Common myeloid progenitor, CD34-positive (primary cell): ENCODE results near the gene PCGF2.
A peak's percentile ranks its signal among the peaks of the same experiment; 100 is the strongest.

ENCODE experiments used
- CTCF ChIA-PET: fragments of 350-600 bp; sonication (Branson Sonifier 250); formaldehyde crosslinking; loops from one replicate; lab custom pipeline; 2021; ENCODE audit warnings: antibody characterized with exemption; lab: Charles Lee
- POLR2A ChIA-PET: fragments of 350-600 bp; sonication (Branson Sonifier 250); formaldehyde crosslinking; loops from one replicate; lab custom pipeline; 2021; ENCODE audit warnings: antibody characterized with exemption; lab: Charles Lee
- DNase-seq, 3 donors: peaks; one replicate each; pipeline versions ENCODE4 v3.0.0 to v3.0.0-alpha.2; 2013
- H3K27ac ChIP-seq, 2 experiments: 1 replicate in 1 of 2; 2 replicates in 1 of 2; pipeline ENCODE4 v1.7.0; 2013; ENCODE audit warnings: inconsistent platforms in 2 of 2, low read length in 2 of 2, mild to moderate bottlenecking in 2 of 2, low read depth in 1 of 2, moderate library complexity in 1 of 2; ENCODE audit not compliant: severe bottlenecking in 2 of 2, insufficient read depth in 1 of 2, poor library complexity in 1 of 2
- H3K27me3 ChIP-seq, 5 experiments: replicated peaks in 2 of 5; 1 replicate in 3 of 5; 2 replicates in 2 of 5; pipeline versions ENCODE4 v1.6.1 to v1.7.0; 2013; ENCODE audit warnings: low read length in 4 of 5, mild to moderate bottlenecking in 2 of 5, moderate library complexity in 2 of 5, inconsistent platforms in 1 of 5; ENCODE audit not compliant: insufficient read depth in 5 of 5, control insufficient read depth in 4 of 5
- H3K36me3 ChIP-seq, 4 experiments: 1 replicate in 2 of 4; 2 replicates in 2 of 4; pipeline versions ENCODE4 v1.6.1 to v1.7.0; 2013; ENCODE audit warnings: low read length in 3 of 4, control low read depth in 1 of 4, mild to moderate bottlenecking in 1 of 4; ENCODE audit not compliant: control insufficient read depth in 4 of 4, insufficient read depth in 4 of 4
- H3K4me1 ChIP-seq, 4 experiments: 1 replicate in 3 of 4; 2 replicates in 1 of 4; pipeline versions ENCODE4 v1.6.1 to v1.7.1; 2013; ENCODE audit warnings: low read length in 3 of 4, mild to moderate bottlenecking in 3 of 4, control low read depth in 1 of 4, inconsistent platforms in 1 of 4, moderate library complexity in 1 of 4; ENCODE audit not compliant: control insufficient read depth in 4 of 4, insufficient read depth in 4 of 4; ENCODE audit errors: control extremely low read depth in 1 of 4
- H3K4me3 ChIP-seq, 7 experiments: 1 replicate in 4 of 7; 2 replicates in 3 of 7; pipeline versions ENCODE4 v1.5.1 to v1.7.0; 2013; ENCODE audit warnings: mild to moderate bottlenecking in 7 of 7, low read length in 6 of 7, moderate library complexity in 6 of 7, inconsistent platforms in 2 of 7, low read depth in 2 of 7, control low read depth in 1 of 7; ENCODE audit not compliant: insufficient read depth in 4 of 7, control insufficient read depth in 1 of 7; ENCODE audit errors: extremely low read depth in 1 of 7
- H3K9me3 ChIP-seq, 5 experiments: 1 replicate in 4 of 5; 2 replicates in 1 of 5; pipeline versions ENCODE4 v1.6.1 to v1.7.1; 2013; ENCODE audit warnings: low read length in 4 of 5, mild to moderate bottlenecking in 2 of 5, inconsistent platforms in 1 of 5, low read depth in 1 of 5, moderate library complexity in 1 of 5; ENCODE audit not compliant: control insufficient read depth in 4 of 5, insufficient read depth in 2 of 5; ENCODE audit errors: control extremely low read depth in 1 of 5
- WGBS: methylation state at CpG from one replicate; pipeline ENCODE4 v1.1.5; 2013; ENCODE audit not compliant: insufficient coverage; 5-methylcytosine and 5-hydroxymethylcytosine counted together

Gene PCGF2

GRCh38 chr17:38704606-38705522 is 43.3 kb downstream of the PCGF2 start, which contains the start of gene MLLT6:
MLLT6 (plus strand) TSS chr17:38705273; CDS start chr17:38705633, 360 bp downstream.
- peak within 1 kb of the TSS; percentile 72 to 86 for H3K27ac ChIP-seq
- no peaks in the 10 kb centered on the region for H3K9me3 ChIP-seq
- peaks cover 0 to 22% (median 16%) of the 10 kb centered on the region in 4 experiments for H3K36me3 ChIP-seq
- DNase-seq: peak; percentile 83 to 91 (median 89)
- H3K27me3 ChIP-seq: no peaks in the 10 kb centered on the region
- WGBS: under 1% methylated on average over 48 of the region's 100 CpGs
- H3K4me1 ChIP-seq: peaks cover 4 to 65% (median 48%) of the 10 kb centered on the region in 4 experiments
- ChIA-PET POLR2A (interaction anchor here (0.6 to 0.7 kb wide), 2 partner anchors 19 kb away, joined by 3 to 5 read pairs; no protein-coding TSS in a partner anchor), CTCF (interaction anchor here (0.6 to 4.3 kb wide), 3 partner anchors 17 to 28 kb away, joined by 4 to 18 read pairs (median 16); no protein-coding TSS in a partner anchor)
- H3K4me3 ChIP-seq: peak within 1 kb of the TSS; percentile 69 to 96 (median 86)

GRCh38 chr17:38703742-38704605 is 44.2 kb downstream of the PCGF2 start:
- H3K9me3 ChIP-seq: no peaks in the 10 kb centered on the region
- ChIA-PET POLR2A (no interaction called here), CTCF (interaction anchor here (0.6 to 4.3 kb wide), 3 partner anchors 16 to 27 kb away, joined by 4 to 18 read pairs (median 16); no protein-coding TSS in a partner anchor)
- H3K27me3 ChIP-seq: no peaks in the 10 kb centered on the region
- H3K27ac ChIP-seq: peak overlapping the region; percentile 72 to 86
- DNase-seq: peak; percentile 58 to 73 (median 66)
- WGBS: 0% methylated on average over 23 of the region's 50 CpGs
- H3K4me1 ChIP-seq: peaks cover 4 to 63% (median 48%) of the 10 kb centered on the region in 4 experiments
- H3K4me3 ChIP-seq: peak overlapping the region; percentile 69 to 96 (median 86)
- H3K36me3 ChIP-seq: peaks cover 0 to 13% (median 8%) of the 10 kb centered on the region in 4 experiments

GRCh38 chr17:38702916-38703741 is 45.0 kb downstream of the PCGF2 start:
- no peak for DNase-seq
- WGBS: under 1% methylated on average over 48 of the region's 55 CpGs
- POLR2A ChIA-PET: interaction anchor here (1.2 to 1.5 kb wide), 2 partner anchors 21 to 49 kb away, joined by 3 to 4 read pairs; partner anchors contain the start of gene PSMB3
- Histone ChIP-seq H3K27ac (peak overlapping the region; percentile 33 to 86), H3K36me3 (peaks cover 0 to 8% (median 4%) of the 10 kb centered on the region in 4 experiments), H3K4me3 (peak overlapping the region; percentile 73 to 96 (median 86)), H3K27me3 (no peaks in the 10 kb centered on the region), H3K4me1 (peaks cover 4 to 62% (median 48%) of the 10 kb centered on the region in 4 experiments), H3K9me3 (no peaks in the 10 kb centered on the region)
- CTCF ChIA-PET: no interaction called here

- Histone ChIP-seq H3K27ac (peak overlapping the region; percentile 84 to 86), H3K4me1 (peaks cover 4 to 61% (median 46%) of the 10 kb centered on the region in 4 experiments)
- 0% methylated on average over 68 of the region's 81 CpGs for WGBS
These were observed 45.8 kb downstream of the PCGF2 start for GRCh38 chr17:38702166-38702915.

GRCh38 chr17:38701504-38702165 is 46.5 kb downstream of the PCGF2 start:
- under 1% methylated on average over 18 of the region's 25 CpGs for WGBS
- ChIA-PET POLR2A (interaction anchor here (1.2 to 1.5 kb wide), 3 partner anchors 23 to 50 kb away, joined by 3 to 4 read pairs (median 4); partner anchors contain the start of gene PSMB3), CTCF (interaction anchor here (1.5 to 1.7 kb wide), 2 partner anchors 21 to 24 kb away, joined by 4 to 6 read pairs; no protein-coding TSS in a partner anchor)
- Histone ChIP-seq H3K4me1 (peaks cover 4 to 58% (median 42%) of the 10 kb centered on the region in 4 experiments), H3K4me3 (peak overlapping the region; percentile 73 to 96 (median 86)), H3K9me3 (no peaks in the 10 kb centered on the region), H3K27ac (peak overlapping the region; percentile 84 to 85), H3K36me3 (no peaks in the 10 kb centered on the region), H3K27me3 (no peaks in the 10 kb centered on the region)
- peak; percentile 81 to 95 (median 94) for DNase-seq

More at GRCh38 chr17:38702166-38702915, 45.8 kb downstream of the PCGF2 start:
- CTCF ChIA-PET: interaction anchor here (1.7 kb wide), 1 partner anchor 25 kb away, joined by 6 read pairs; no protein-coding TSS in a partner anchor
- POLR2A ChIA-PET: interaction anchor here (1.2 to 1.5 kb wide), 2 partner anchors 22 to 50 kb away, joined by 3 to 4 read pairs; partner anchors contain the start of gene PSMB3
- no peaks in the 10 kb centered on the region for H3K9me3 ChIP-seq
- no peaks in the 10 kb centered on the region for H3K27me3 ChIP-seq
- H3K4me3 ChIP-seq: peak overlapping the region; percentile 73 to 96 (median 86)
- peak; percentile 86 to 90 (median 87) for DNase-seq
- H3K36me3 ChIP-seq: peaks cover 0 to 2% (median 0%) of the 10 kb centered on the region in 4 experiments
